OCI-LY3 (cell line): ENCODE data around the gene APOL2.
"Not testable (repeated sequence)": the region's sequence is repeated elsewhere in the genome, so short reads cannot be mapped to it uniquely, and the experiment has no call there.

Experiments
- H2AFZ ChIP-seq: fragments of 200-600, 300-600 bp; shearing (Covaris generic); 2 replicates; pipeline ENCODE4 v1.6.0; 2014; ENCODE audit warnings: antibody characterized with exemption, low read depth, low read length
- H3K27ac ChIP-seq: fragments of 200-600, 300-600 bp; sonication (generic); 2 replicates; pipeline ENCODE4 v1.5.1; 2014; ENCODE audit warnings: mild to moderate bottlenecking, low read length, moderate library complexity, mixed read lengths
- H3K27me3 ChIP-seq: fragments of 200-600, 300-600 bp; sonication (generic); 2 replicates; pipeline ENCODE4 v1.6.1; 2014; ENCODE audit warnings: low read depth, low read length, mixed read lengths
- H3K36me3 ChIP-seq: fragments of 200-600, 300-600 bp; sonication (generic); replicated peaks from 2 replicates; pipeline ENCODE3; 2014; ENCODE audit warnings: low read depth, low read length, mixed read lengths
- H3K4me1 ChIP-seq: fragments of 300-600, 200-600 bp; sonication (generic); 2 replicates; pipeline ENCODE4 v1.6.1; 2014; ENCODE audit warnings: low read length, mixed read lengths
- H3K4me2 ChIP-seq: fragments of 200-600, 300-600 bp; sonication (generic); 2 replicates; pipeline ENCODE4 v1.6.1; 2014; ENCODE audit warnings: low read length, mixed read lengths
- H3K4me3 ChIP-seq: fragments of 300-600, 200-600 bp; sonication (generic); 2 replicates; pipeline ENCODE4 v1.5.1; 2014; ENCODE audit warnings: antibody characterized with exemption, mild to moderate bottlenecking, low read length, moderate library complexity
- H3K79me2 ChIP-seq: fragments of 300-600, 200-600 bp; shearing (Covaris generic); 2 replicates; pipeline ENCODE4 v1.6.1; 2014; ENCODE audit warnings: mild to moderate bottlenecking, low read length, mixed read lengths
- H3K9ac ChIP-seq: fragments of 300-600, 200-600 bp; shearing (Covaris generic); 2 replicates; pipeline ENCODE4 v1.6.0; 2014; ENCODE audit warnings: mild to moderate bottlenecking, low read length, moderate library complexity
- H3K9me3 ChIP-seq: fragments of 200-600, 300-600 bp; shearing (Covaris generic); 2 replicates; pipeline ENCODE4 v1.6.1; 2014; ENCODE audit warnings: low read length, mixed read lengths; ENCODE audit not compliant: insufficient read depth
- H4K20me1 ChIP-seq: fragments of 200-600, 300-600 bp; sonication (generic); 2 replicates; pipeline ENCODE4 v1.6.1; 2016; ENCODE audit warnings: low read length, mixed read lengths; ENCODE audit not compliant: insufficient read depth
- EZH2phosphoT487 ChIP-seq: fragments of 200-600 bp; shearing (Covaris generic); IDR thresholded peaks from 2 replicates; pipeline ENCODE4 v1.6.1; 2018; ENCODE audit warnings: antibody characterized with exemption, mixed run types, low read depth
- TF ChIP-seq, protein P1 (sequence below): fragments of 200-600, 300-600 bp; sonication (generic); IDR thresholded peaks from 2 replicates; pipeline ENCODE4 v1.5.1; 2014; ENCODE audit warnings: antibody characterized with exemption, low read length, low read depth

Gene APOL2

DNA sequence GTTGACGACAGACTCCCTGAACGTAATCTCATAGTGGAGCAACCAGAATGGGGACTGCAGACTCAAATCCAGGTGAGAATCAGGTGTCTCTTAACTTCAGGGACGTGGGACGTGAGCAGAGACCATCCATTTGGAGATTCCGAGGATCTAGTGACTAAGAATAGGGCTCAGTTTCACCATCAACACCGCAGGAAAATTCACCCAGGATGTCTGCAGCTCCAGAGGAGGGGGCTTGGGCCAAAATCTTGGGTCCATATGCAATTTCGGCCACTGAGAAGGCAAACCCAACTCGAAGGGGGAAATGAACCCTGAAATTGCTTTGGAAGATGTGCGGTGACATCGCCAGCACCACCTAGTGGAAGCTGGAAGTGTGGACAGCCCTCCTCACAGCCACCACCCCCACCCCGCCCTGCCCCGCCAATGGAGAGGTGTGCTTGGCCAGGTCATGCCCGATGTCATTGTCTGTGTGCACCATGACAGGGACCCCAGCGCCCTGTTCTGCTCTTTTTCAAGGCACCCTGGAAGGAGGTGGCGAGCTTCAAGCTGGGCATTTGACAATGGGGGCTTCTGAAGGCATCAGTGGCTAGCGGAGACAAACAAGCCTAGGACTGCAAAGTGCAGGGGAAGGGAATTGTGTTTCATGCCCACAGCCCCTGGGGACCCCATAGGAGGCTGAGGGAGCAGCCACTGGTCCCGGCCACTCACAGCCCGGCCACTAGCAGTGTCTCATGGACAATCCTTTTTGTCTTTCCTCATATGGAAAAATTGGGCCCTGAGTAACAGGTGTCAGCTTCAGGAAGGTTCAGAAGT, 38.4 kb upstream of the APOL2 start:
- no peak overlapping the region for H2AFZ ChIP-seq
- H3K4me3 ChIP-seq: no peak overlapping the region
- H4K20me1 ChIP-seq: peaks cover 5% of the 10 kb centered on the region; the same call in 1 of the 2 replicates
- peaks cover 9% of the 10 kb centered on the region for H3K4me1 ChIP-seq
- no peaks in the 10 kb centered on the region for H3K9me3 ChIP-seq
- TF ChIP-seq, protein P1, sequence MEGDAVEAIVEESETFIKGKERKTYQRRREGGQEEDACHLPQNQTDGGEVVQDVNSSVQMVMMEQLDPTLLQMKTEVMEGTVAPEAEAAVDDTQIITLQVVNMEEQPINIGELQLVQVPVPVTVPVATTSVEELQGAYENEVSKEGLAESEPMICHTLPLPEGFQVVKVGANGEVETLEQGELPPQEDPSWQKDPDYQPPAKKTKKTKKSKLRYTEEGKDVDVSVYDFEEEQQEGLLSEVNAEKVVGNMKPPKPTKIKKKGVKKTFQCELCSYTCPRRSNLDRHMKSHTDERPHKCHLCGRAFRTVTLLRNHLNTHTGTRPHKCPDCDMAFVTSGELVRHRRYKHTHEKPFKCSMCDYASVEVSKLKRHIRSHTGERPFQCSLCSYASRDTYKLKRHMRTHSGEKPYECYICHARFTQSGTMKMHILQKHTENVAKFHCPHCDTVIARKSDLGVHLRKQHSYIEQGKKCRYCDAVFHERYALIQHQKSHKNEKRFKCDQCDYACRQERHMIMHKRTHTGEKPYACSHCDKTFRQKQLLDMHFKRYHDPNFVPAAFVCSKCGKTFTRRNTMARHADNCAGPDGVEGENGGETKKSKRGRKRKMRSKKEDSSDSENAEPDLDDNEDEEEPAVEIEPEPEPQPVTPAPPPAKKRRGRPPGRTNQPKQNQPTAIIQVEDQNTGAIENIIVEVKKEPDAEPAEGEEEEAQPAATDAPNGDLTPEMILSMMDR: peak; percentile 77
- no peak for TF ChIP-seq EZH2phosphoT487
- peak overlapping the region; percentile 14; the same call in 1 of the 2 replicates for H3K27ac ChIP-seq
- H3K79me2 ChIP-seq: no peaks in the 10 kb centered on the region
- H3K36me3 ChIP-seq: peaks cover 39% of the 10 kb centered on the region
- peak overlapping the region; percentile 19 for H3K4me2 ChIP-seq
- H3K9ac ChIP-seq: no peak overlapping the region
- H3K27me3 ChIP-seq: no peaks in the 10 kb centered on the region

DNA sequence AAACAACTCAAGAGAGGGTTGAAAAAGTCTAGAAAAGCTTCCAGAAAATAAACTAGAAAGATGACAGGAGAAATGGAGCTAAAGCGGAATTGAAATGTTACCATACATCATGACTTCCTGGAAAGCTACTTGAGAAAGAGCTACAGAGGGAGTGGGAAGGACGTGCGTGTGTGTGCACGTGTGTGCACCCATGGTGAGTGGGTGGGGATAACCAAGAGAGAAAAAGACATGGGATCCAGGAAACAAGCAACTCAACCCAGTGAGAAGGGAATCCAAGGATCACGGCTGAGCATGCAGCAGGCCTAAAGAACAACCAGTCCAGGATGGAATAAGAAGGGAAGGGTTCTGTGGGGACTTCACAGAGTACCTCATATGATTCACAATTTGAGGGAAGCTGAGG, 35.2 kb upstream of the APOL2 start:
- peaks cover 9% of the 10 kb centered on the region for H3K4me1 ChIP-seq
- H3K36me3 ChIP-seq: peaks cover 19% of the 10 kb centered on the region
- H3K4me3 ChIP-seq: no peak overlapping the region
- no peak overlapping the region for H3K4me2 ChIP-seq
- no peak overlapping the region for H2AFZ ChIP-seq
- H3K9ac ChIP-seq: no peak overlapping the region
- no peaks in the 10 kb centered on the region for H3K79me2 ChIP-seq
- peaks cover 5% of the 10 kb centered on the region for H4K20me1 ChIP-seq
- no peaks in the 10 kb centered on the region for H3K27me3 ChIP-seq
- TF ChIP-seq, protein P1: no peak
- TF ChIP-seq EZH2phosphoT487: no peak
- no peak overlapping the region for H3K27ac ChIP-seq
- H3K9me3 ChIP-seq: no peaks in the 10 kb centered on the region

DNA sequence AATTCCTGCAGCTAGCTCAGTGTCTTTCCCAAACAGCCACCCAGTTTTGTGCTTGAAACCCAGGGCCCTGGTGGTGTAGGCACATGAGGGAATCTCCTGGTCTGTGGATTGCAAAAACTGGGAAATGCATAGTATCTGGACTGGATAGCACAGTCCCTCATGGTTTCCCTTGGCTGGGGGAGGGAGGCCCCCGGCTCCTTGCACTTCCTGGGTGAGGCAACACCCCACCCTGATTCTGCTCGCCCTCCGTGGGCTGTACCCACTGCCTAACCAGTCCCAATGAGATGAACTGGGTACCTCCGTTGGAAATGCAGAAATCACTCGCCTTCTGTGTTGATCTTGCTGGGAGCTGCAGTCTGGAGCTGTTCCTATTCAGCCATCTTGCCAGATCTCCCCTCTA, 32.6 kb upstream of the APOL2 start:
- not testable (repeated sequence) for H3K9ac ChIP-seq, H3K4me2 ChIP-seq, H2AFZ ChIP-seq, H3K27ac ChIP-seq, H3K79me2 ChIP-seq, H3K4me3 ChIP-seq, H3K27me3 ChIP-seq, H3K9me3 ChIP-seq, H3K4me1 ChIP-seq
- peaks cover 21% of the 10 kb centered on the region for H4K20me1 ChIP-seq
- H3K36me3 ChIP-seq: peaks cover 27% of the 10 kb centered on the region

DNA sequence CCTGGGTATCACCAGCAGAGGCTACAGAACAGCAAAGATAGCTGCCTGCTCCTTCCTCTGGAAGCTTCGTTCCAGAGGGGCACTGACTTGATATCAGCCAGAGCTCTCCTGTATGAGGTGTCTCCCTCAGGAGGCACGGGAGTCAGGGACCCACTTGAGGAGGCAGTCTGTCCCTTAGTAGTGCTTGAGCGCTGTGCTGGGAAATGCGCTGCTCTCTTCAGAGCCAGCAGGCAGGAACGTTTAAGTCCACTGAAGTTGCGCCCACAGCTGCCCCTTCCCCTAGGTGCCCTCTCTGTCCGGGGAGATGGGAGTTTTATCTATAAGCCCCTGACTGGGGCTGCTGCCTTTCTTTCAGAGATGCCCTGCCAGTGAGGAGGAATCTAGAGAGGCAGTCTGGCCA, 31.9 kb upstream of the APOL2 start:
- peaks cover 28% of the 10 kb centered on the region for H4K20me1 ChIP-seq

DNA sequence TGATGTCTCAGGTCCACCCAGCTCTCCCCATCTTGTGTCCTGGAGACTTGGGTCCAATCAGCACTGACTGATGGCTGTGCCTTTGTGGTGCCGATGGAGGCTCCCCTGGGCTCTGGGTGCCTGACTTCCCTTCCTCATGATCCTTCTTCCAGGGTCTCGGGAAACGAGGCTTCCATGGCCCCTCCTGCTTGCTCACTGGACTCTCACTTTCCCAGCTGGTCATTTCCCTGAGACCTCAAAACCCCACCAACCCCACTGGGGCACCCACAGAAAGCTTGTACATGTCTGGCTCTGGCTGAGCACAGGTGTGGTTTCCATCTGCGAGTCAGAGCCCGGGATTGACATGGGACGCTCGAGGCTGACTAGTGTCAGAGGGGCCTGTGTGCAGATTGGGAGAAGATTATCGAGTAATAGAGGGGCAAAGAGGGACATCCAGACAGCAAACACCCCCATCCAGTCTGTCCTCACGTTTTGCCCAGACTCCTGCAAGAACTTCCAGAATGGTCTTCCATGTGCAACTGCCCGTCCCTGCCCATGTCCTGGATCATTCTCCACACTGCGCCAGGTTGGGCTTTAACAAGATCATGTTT, 28.7 kb upstream of the APOL2 start:
- no peaks in the 10 kb centered on the region for H3K4me1 ChIP-seq
- no peak overlapping the region for H3K4me2 ChIP-seq
- H3K27ac ChIP-seq: no peak overlapping the region
- H3K4me3 ChIP-seq: no peak overlapping the region
- H2AFZ ChIP-seq: no peak overlapping the region
- H4K20me1 ChIP-seq: peaks cover 53% of the 10 kb centered on the region
- H3K9me3 ChIP-seq: no peaks in the 10 kb centered on the region
- H3K9ac ChIP-seq: no peak overlapping the region
- H3K36me3 ChIP-seq: peaks cover 43% of the 10 kb centered on the region
- peaks cover 14% of the 10 kb centered on the region; the same call in 1 of the 2 replicates for H3K79me2 ChIP-seq
- no peaks in the 10 kb centered on the region for H3K27me3 ChIP-seq
- TF ChIP-seq, protein P1: no peak
- no peak for TF ChIP-seq EZH2phosphoT487

More for the DNA sequence above, 31.9 kb upstream of the APOL2 start:
- H3K36me3 ChIP-seq: peaks cover 31% of the 10 kb centered on the region
- not testable (repeated sequence) for H3K4me2 ChIP-seq, H2AFZ ChIP-seq, H3K27me3 ChIP-seq, H3K79me2 ChIP-seq, H3K9me3 ChIP-seq, H3K27ac ChIP-seq, H3K9ac ChIP-seq, H3K4me1 ChIP-seq, H3K4me3 ChIP-seq
